NOMO-1 treated with dmso at 0.1 percent for 144 hours (cell line): Measurements from ENCODE around the gene CD200R1.

ENCODE experiments used
- DNase-seq: peaks from one replicate; lab custom pipeline; 2025; ENCODE audit not compliant: unreplicated experiment; lab: John Stamatoyannopoulos, UW

CD200R1 gene, protein sequence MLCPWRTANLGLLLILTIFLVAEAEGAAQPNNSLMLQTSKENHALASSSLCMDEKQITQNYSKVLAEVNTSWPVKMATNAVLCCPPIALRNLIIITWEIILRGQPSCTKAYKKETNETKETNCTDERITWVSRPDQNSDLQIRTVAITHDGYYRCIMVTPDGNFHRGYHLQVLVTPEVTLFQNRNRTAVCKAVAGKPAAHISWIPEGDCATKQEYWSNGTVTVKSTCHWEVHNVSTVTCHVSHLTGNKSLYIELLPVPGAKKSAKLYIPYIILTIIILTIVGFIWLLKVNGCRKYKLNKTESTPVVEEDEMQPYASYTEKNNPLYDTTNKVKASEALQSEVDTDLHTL

DNA sequence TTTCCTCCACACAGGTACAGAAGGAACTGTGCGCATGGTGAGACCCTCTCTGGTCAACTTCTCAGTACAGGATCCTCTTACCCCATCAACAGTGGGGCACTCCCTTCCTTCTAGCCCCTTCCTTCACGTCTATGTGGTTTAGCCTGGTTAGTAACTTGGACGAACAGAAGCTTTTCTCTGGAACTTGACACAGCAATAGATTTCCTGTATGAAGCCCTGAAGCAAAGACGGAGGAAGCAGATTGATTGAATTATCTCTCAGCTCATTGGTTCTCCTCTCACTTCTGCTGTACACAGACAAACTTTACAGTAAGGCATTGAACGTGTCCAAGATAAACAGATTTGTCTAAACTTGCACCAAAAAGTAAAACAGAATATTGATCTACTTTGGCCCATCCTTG lies at the start of gene CD200R1:
Gene CD200R1, minus strand, starts transcription at position 210 of the 400 bp plus-strand sequence. CDS start 246 bp downstream, outside the sequence.
- no peak for DNase-seq

DNA sequence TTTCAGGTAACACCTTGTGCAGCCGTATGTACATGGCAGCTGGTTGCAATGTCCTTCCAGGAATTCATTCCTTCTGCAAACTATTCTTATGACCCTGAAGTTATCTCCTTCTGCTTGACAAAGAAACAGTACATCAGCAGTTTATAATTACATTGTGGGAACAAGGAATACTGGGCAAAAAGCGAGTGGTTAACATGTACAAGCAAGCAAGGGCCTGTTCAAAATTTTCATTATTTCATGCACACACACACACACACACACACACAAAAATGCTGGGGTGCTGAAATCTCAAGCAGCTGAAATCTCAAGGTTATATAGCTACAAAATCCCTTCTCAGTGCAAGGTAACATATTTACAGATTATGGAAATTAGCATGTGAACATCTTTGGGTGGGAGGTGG lies 46.6 kb upstream of the CD200R1 start:
- no peak for DNase-seq

DNA sequence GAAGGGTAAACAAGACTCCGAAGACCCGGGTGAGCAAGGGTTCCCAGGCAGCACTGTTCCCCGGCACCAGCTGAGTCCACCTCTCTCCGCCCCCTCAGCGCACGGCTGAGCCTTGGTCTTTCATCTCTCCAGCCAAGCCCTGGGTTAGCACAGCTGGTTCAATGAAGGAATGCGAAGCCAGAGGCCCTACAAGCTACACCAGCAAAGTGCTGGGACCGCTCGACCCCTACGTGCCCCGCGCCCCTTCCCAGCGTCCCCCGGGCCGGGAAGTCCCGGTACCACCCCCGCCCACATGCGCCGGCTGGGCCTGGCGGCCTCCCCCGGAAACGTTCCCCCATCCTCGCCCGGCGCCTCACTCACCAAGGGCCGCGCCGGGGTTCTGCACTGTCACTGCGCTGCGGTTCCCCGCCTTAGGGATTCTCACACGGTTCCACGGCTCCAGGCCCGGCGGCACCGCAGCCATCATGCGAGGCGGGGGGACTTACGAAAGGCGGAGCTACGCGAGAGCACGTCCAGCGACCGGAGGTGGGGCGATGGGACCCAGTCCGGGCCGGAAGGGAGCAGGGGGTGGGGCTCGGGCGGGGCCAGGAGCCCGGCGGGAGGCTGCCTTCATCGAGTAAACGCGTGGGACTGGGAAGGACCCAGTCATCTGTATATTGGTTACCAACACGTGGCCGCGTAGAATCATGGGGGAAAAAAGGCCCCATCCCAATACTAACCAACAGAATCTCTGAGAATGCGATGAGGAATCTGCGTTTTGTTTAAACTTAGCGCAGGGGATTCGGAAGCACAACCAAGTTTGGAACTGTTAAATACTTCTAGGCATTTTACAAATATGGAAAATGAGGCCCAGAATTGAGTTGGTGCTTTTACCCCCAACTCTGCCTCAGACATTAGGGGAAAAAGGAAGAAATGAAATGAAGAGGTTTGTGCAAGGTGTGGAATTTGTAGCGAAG lies 44.6 kb upstream of the CD200R1 start:
- peak; percentile 78 for DNase-seq

DNA sequence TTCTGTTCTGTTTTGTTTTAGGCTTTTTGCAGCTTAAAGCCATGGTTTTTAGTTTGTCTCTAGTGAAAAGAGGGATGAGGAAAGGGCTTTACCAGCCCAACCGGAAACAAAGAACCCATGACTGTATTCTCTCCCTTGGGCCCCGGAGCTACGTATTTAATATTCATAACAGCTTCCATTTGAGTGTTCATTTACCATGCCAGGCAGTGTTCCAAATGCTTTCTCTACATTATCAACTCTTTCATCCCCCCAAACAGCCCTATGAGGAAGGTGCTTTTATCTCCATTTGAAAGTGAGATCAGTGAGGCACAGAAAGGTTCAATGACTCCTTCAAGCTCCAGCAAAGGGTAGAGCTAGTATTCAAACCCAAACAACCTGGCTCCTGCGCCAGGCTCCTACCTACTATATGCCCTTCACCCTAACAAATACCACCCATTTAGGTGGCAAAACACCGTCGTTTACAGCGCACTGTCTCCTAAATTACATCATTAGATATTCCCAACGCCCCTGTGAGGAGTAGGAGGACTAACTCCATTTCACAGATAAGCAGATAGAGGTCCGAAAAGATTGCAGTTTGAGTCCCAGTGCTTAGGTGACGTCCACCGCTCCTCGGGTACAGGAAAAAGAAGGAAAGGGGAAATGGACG lies 43.8 kb upstream of the CD200R1 start:
- DNase-seq: no peak

DNA sequence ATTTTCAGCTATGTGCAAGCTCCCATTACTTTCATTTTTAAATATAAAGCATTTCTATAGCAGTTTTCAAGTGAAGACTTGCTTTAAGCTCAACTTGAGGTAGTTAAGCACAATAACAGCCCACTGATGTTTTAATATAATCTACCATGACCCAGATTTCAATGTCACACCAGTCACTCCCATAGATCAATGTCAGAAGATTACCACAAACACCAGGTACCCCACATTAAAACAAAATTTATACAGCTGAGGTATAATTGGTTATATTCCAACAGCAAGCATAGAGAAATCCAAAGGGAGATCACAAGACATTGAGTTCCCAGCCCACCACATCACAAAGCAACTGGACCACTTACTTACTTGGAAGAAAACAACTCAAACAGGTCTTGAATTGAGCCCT lies 38.7 kb upstream of the CD200R1 start:
- DNase-seq: no peak

DNA sequence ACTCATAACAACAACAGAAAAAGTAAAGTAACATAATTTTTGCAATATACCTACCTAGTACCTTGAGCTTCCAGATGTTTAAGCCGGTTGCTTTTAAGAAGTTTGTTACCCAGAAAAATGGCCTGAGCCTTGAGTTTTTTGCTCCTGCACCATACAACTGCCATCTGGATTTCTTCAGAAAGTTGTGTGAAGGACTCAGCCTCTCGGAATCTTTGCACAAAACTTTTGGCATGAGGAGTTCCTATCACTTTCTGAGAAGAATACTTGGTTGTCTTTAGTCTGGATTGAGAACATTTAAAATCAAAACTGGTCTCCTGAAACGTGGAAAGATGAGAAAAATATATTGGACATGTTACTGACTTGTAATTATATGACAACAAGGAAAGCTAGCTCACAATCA lies 33.2 kb upstream of the CD200R1 start:
- no peak for DNase-seq

DNA sequence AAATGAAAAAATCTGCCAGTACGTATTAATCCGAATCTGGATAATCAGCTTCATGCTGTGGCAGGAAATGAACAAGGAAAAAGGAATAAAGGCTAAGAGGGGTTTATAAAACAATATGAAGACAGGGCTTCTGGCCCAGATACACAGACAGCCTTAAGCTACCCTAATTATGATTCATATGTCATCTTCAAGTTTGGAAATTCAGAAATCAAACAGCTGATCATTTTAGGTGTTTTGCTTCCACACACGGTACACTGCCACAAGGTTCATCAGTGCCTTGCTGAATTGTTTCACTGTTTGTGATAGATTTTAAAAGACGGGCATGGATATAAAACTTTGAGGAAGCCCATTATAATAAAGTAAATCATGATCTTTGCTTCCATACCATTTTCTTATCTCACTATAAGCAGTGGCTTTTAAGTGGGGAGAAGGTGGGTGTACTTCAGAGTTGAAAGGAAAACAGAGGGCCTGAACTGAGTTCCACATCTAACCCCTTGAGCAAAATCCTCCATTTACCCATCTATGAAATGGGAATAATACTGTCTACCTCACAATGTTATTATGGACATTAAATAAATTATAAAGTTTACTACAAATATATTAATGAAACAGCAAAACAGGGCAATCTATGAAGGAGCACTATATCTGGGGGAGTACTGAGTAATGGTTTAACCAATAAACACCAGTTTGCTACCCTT lies 31.6 kb upstream of the CD200R1 start:
- DNase-seq: no peak

DNA sequence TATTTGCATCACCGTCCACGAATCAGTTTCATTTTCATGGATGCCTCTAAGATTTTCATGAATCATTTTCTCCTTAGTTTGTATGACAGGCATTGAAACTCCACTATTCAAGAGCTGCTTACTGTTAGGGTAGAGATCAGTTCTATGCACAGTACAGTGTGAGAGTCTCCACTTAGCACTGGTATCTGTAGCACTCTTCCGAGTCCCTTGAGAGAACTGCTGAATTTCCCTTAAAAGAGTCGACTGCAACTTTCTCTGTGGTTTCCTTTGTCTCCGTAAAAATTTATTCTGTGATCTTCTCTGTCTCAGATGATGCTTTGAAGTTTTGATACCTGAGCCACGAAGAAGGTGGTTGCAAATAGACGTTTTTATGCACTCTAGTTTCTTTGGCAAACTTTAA lies 30.7 kb upstream of the CD200R1 start:
- no peak for DNase-seq

DNA sequence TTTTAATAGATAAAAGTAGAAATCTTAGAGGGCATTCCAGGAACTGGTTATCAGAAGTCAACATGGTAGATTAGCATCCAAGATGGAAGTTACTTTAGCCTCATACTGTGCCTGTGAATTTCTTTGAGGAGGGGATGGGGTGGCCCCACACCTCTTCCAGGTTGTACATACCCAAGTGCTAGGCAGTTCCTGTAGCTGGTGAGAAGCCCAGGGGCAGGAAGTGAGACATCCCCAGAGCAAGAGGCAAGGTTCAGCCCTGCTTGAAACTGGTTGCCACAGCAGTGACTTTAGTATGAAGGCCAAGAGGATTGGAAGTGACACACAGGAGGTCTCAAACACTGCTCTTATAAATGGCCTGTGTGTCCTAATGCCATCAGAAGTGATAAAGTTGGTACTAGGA lies 27.8 kb upstream of the CD200R1 start:
- DNase-seq: no peak

DNA sequence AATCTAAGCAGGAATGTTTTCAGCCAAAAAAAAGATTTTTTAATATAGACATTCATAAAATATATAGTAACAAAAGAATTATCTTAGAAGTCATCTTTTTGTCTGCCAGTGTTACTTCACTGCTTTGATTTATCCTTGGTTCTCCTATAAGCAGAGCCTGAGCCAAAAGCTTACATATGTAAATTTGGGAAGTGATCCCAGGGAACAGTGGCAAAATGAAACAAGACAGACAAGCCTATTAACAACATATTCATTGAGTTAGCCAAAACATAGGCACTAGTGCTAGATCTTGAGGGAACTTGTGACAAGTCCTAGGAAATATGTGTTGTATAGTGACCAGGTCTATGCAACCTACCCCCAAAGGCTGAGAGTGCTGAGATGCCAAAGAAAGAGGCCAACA lies 27.1 kb upstream of the CD200R1 start:
- no peak for DNase-seq

DNA sequence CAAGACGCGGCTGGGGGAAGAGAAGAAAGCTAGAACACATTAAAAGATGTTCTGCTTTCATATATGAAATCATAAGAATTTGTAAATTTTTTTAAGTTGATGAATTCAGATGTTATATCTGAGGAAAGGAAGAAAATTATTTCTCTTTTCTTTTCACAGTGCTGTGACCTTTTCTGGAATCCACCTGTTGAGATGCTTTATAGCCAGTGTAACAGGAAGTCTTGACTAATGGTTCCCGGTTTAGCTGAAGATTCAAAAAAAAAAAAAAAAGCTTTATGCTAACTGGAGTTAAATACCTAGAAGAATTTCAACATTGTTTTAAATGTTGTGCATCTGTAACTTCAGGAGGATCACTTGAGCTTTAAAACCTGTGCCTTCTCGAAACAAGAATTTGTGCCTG lies 25.8 kb upstream of the CD200R1 start:
- DNase-seq: no peak

DNA sequence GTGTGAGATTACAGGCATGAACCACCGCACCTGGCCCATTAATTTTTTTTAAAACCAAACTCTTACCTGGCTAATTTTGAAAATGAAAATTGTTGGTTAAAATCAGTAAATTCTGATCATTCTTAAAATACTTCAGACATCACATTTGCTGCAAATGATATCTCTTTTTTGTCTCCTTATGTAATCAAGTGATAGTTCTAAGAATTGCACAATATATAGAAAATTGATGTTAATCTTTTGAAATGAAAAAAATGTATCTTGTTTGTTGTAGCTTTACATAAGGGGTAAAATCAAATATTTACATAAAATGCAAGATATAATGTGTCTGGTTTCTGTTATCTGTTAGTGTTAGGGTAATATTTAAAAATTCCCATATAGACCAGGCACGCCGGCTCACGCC lies 20.9 kb upstream of the CD200R1 start:
- no peak for DNase-seq

DNA sequence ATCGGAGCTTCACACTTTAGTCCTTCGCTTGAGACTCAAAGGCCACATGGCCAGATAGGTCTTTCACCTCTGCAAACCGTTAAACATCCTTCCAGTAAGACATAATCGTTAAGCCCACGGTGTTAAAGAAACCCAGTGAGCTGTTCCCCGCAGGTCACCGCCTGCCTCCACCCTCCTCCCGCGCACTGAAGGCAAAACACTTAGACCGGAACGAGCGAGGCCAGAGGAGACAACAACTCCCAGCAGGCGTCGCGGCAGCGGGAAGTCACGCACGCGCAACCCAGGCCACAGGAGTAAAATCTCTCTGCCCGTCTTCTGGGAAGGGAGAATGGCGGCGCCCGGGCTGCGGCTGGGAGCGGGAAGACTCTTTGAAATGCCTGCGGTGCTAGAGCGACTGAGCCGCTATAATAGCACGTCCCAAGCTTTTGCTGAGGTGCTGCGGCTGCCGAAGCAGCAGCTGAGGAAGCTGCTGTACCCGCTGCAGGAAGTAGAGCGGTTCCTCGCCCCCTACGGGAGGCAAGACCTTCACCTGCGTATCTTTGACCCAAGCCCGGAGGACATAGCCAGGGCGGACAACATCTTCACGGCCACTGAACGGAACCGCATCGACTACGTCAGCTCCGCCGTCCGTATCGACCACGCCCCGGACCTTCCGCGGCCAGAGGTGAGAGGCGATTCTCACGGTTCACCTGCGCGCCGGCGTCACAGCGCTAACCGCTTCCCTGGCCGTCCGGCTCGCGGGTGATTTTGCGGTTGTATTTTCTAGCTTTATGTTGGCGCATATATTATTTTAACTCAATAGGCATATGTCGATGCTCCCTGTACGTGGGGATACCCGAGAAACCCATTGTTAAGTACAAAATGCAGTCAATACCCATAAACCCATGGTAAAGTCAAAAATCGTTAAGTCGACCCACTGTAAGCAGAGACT lies 16.0 kb upstream of the CD200R1 start, which contains the start of gene GTPBP8:
Gene GTPBP8, plus strand, starts transcription at position 313 of the 931 bp plus-strand sequence. Its CDS starts 16 bp downstream, at position 329.
- peak; percentile 82 for DNase-seq

DNA sequence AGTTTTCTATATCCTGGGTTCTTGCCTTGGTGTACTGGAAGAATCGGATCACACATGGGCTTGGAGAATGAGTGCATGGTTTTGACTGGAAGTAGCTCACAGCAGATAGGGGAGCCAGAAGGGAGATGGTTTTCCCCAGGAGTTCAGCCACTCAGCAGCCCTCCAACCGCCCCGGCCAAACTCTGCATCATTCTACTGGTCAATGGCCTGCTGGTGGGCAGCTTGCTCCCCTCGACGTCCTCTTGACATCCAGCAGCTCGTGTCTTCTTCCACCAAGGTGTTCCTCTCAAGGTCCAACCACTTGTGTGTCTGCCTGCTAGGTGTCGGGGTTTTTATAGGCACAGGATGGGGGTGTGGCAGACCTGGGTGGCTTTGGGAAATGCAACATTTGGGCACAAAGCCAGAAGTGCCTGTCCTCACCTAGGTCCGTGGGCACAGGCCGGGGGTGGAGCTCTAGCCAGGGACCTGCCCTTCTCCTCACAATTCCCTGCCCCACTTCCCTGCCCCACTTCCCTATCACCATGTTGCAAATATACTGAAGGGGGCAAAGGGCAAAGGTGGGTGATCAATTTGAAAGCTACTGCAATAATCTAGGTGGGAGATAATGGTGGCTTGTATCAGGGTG lies 12.9 kb upstream of the CD200R1 start:
- no peak for DNase-seq

DNA sequence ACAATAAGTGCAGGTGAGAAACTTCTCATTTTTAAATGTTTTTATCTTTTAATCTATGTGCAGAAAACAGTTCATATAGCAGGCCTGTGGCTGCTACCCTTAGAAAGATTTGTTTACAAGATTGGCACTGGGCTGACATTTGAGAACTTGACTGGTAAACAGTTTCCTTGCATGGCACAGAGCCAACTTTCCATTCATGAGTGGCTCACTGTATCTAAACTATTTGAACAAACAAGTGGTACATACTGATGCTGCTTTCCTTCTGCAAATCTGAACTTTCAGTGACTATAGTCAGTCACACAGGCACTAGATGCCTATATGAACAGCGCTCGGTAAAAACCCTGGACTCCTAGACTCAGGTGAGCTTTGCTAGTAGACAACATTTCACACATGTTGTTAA lies 9.6 kb upstream of the CD200R1 start:
- DNase-seq: no peak

DNA sequence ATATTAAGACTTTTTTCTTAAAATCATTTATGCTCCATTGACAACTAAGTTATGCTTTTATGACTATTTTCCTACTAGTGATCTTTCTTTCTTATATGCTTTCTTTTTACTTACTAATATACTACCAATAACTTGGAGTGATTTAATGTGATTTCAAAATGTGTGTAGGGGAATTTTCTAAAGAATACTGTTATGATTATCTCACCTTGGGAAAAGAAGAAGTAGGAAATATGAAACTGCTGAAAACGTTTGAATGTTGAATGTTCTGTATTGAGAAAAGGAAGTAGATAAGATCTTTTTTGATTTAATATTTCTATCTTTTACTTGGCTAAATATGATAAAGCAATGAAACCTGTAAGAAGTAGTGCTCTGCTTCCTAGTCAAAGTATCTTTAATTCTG lies 7.8 kb upstream of the CD200R1 start:
- no peak for DNase-seq

DNA sequence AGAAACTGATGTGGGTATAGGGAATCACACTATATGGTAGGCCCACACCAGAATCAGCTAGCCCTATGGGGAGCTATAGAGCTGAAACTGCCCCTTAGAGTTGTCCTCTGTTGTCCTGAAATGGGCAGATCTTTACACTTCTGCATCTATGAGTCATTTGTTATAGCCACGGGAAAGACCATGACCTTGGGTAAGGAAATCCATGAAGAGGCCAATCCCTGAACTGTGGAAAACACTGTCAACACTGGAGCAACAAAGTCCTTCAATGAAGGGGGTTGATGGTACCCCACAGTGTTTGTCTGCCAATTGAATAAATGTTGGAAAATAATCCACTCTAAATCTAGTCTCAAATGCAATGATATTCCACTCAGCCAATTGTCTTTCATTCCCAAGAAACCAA lies 5.2 kb upstream of the CD200R1 start:
- DNase-seq: no peak

DNA sequence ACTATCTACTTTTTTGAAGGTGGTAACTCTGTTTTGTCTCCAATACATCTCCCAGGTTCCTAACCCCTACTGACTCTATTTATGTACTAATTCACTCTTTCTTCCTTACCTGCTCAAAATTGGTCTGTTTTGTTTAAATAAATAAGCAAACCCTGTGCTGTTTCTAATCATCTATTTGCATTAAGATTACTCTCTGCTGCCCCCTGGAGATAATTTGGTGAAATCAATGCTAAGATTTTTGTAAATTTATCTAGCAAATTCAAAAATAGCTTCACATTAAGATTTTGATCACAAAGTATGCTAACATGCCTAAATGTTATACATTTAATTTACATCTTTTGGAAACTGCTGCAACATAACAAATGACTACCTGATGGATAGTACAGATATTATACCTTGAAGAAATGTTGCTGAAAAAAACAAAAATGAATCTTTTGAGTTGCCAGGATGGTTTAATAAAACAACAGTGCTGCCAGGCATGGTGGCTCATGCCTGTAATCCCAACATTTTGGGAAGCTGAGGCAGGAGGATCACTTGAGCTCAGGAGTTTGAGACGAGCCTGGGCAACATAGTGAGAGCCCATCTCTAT lies 4.4 kb upstream of the CD200R1 start:
- no peak for DNase-seq

DNA sequence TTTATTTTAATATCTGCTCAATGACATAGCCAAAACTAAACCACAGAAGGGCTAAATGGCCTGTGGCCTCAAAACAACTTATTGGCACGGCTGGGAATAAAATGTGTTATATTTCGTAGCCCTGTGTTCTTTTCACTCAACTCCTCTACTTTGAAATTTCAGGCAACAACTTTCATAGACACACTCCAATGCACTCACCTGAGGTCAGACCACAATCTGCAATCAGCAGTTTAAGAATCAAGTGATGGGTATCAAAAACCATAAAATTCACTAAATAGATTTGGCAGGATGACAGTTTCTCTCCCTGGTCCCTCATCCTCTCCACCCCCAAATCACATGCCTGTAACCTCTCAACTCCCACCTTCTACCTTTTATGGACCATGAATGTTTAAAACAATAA lies 2.0 kb upstream of the CD200R1 start:
- DNase-seq: no peak
